OCI-LY1 (cell line): ENCODE data around the gene ADCY9.

Experiments
- CTCF ChIP-seq: fragments of 200-600 bp; sonication (generic), shearing (Covaris generic); IDR thresholded peaks from 2 replicates; pipeline ENCODE4 v1.5.1; 2017; ENCODE audit warnings: mild to moderate bottlenecking, antibody characterized with exemption, low read length, moderate library complexity, mixed read lengths
- EZH2 ChIP-seq: fragments of 200-600 bp; sonication (generic), shearing (Covaris generic); IDR thresholded peaks from 2 replicates; pipeline ENCODE4 v1.8.0; 2017; ENCODE audit warnings: borderline replicate concordance, mixed run types, mild to moderate bottlenecking, antibody characterized with exemption, low read length, moderate library complexity, mixed read lengths

DNA sequence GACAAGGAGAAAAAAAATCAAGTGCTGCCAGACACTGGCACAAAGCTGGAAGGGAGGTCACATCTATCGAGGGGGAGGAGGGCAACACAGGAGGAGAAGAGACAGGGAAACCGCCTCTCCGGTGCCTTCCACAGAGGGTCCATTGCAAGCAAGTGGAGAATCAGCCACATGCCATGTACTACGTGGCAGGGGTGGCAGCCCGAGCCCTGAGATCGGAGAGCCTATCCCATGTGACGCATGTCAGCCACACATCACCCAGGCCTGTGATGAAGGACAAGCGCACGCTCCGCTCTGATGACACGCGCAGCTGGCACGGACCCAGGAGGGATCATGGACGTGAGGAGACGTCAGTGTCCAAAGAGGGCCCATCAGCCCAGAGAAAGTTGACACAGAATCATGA, 30.1 kb downstream of the ADCY9 start:
- TF ChIP-seq CTCF (no peak), EZH2 (no peak)
